Activated naive CD4-positive, alpha-beta T cell treated with anti-CD3 and anti-CD28 coated beads, Interleukin-2, amount 50 U/mL, for 72 hours (primary cell): ENCODE results near the gene PGA4. TPM values are rescaled to one million over a fixed set of nuclear protein-coding genes. Genes with fewer than 3 reads are reported as not detected.
"Not testable (repeated sequence)": the region's sequence is repeated elsewhere in the genome, so short reads cannot be mapped to it uniquely, and the experiment has no call there.

Source experiments
- ATAC-seq, 2 donors: fragments of 150-1000 bp; cut with Tn5 transposase; 2 replicates each; pipeline ENCODE4 v1.10.0; 2021; ENCODE audit warnings: mild to moderate bottlenecking in 2 of 2, moderate library complexity in 2 of 2
- DNase-seq, 2 donors: peaks; one replicate each; pipeline ENCODE4 v3.0.0; 2021 to 2022; ENCODE audit warnings: low spot score in 2 of 2
- H3K27ac Mint-ChIP-seq, 2 donors: one replicate each; pipeline ENCODE4 v1.8.0; 2022; ENCODE audit warnings: mild to moderate bottlenecking in 2 of 2, mixed read lengths in 2 of 2
- H3K36me3 Mint-ChIP-seq, 2 donors: one replicate each; pipeline ENCODE4 v1.8.0; 2022; ENCODE audit warnings: mixed read lengths in 2 of 2
- H3K9me3 Mint-ChIP-seq, 2 donors: one replicate each; pipeline ENCODE4 v1.8.0; 2022; ENCODE audit warnings: mixed read lengths in 2 of 2
- total RNA-seq, 2 donors: library from RNA; stranded (reverse); gene quantifications; one replicate each; pipeline ENCODE4 v1.2.3, GENCODE V29; 2022

PGA4 gene
- total RNA-seq, 2 donors from 2014 or later, result not detected

DNA sequence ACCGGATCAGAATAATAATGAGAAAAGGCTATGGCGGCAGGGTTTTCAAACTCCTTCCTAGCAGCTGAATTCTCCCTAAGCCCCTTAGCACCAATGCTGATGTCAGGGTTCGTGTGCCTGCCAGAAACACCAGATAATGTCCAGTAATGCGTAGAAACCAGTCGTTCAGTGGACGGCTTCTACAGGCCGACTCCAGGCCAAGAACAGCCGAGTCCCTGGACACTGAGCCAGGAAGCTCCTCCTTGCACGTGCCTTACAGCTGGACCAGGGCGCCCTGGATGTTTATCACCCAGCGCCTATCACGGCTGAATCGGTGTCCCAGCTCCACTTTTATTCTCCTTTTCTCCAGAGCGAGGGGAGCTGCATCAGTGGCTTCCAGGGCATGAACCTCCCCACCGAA lies 8.9 kb downstream of the PGA4 start:
- not testable (repeated sequence) for H3K36me3 Mint-ChIP-seq, ATAC-seq

DNA sequence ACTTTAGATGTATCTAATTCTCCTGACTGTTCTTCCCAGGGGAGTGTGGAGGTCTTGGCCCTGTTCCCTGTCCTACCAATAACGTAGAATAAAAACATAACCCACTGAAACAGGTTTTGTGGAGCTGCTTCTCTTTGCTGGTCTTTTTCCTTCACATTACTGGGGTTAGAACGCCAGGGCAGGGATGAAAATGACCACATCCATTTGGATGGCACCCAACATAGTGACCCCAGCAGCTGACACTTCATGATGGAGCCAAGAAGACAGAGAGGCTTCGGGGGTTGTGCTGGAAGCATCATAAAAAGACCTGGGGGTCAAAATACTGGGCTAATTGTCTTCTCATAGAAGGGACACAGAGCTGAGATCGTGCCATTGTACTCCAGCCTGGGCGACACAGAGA lies 9.4 kb downstream of the PGA4 start:
- ATAC-seq, H3K36me3 Mint-ChIP-seq, H3K9me3 Mint-ChIP-seq, H3K27ac Mint-ChIP-seq, DNase-seq: not testable (repeated sequence)

More for the DNA sequence above, 8.9 kb downstream of the PGA4 start:
- H3K27ac Mint-ChIP-seq, H3K9me3 Mint-ChIP-seq, DNase-seq: not testable (repeated sequence)

DNA sequence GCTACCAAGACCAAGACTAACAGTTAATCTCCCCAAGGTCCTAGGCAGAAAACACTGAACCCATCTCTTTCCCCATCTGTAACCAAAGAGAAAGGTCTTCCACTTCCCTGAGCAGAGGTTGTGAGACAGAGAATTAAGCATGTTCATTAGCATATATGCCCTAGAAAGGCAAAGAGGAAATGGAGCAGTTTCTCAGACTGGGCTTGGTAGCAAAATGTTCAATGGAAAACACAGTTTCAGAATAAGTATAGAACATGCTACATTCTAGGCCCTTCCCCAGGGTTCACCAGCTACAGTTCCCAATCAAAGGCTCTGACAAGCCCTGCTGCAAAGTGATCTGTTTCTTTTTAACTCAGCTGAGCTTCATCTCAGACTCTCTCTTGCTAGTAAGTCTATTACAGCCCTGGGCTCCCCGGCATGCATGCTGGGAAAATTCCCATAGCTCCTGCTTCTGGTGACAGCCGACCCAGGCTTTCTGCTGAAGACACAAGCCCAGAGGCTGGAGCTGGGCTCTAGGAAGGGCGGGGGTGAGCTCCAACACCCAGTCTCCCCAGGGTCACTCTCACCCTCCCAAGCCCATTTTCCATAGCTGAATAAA lies 10.5 kb downstream of the PGA4 start:
- not testable (repeated sequence) for DNase-seq, H3K27ac Mint-ChIP-seq, H3K36me3 Mint-ChIP-seq, H3K9me3 Mint-ChIP-seq
- peak in 1 of 2 donors; percentile 62 for ATAC-seq

GRCh38 chr11:61237130-61237529 lies 15.0 kb downstream of the PGA4 start:
- H3K27ac Mint-ChIP-seq, H3K36me3 Mint-ChIP-seq, H3K9me3 Mint-ChIP-seq, DNase-seq: not testable (repeated sequence)
- peak; percentile 28 to 61 for ATAC-seq

- H3K9me3 Mint-ChIP-seq, H3K27ac Mint-ChIP-seq, H3K36me3 Mint-ChIP-seq, DNase-seq, ATAC-seq: not testable (repeated sequence)
Observed at GRCh38 chr11:61240288-61240687, 18.1 kb downstream of the PGA4 start.

GRCh38 chr11:61240875-61241274 lies 18.7 kb downstream of the PGA4 start, which contains the start of gene PGA5:
Gene PGA5 (plus strand): TSS chr11:61241175. CDS start chr11:61241227, 52 bp downstream.
- ATAC-seq, DNase-seq: not testable (repeated sequence)

DNA sequence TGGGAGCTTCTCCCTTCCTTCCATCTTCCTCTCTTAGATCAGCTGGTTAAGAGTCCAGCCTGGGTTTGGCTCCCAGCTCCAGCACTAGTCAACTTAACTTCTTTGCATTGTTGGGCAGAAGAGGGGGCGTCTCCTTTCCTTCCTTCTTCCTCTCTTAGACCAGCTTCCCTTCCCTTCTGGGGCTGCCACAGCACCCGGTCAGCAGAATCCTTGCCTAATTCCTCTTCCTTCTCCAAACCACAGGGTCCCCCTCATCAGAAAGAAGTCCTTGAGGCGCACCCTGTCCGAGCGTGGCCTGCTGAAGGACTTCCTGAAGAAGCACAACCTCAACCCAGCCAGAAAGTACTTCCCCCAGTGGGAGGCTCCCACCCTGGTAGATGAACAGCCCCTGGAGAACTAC lies 19.4 kb downstream of the PGA4 start:
- ATAC-seq, H3K36me3 Mint-ChIP-seq, H3K27ac Mint-ChIP-seq, H3K9me3 Mint-ChIP-seq, DNase-seq: not testable (repeated sequence)

More at GRCh38 chr11:61240875-61241274, 18.7 kb downstream of the PGA4 start, which contains the start of gene PGA5:
- not testable (repeated sequence) for H3K27ac Mint-ChIP-seq, H3K36me3 Mint-ChIP-seq, H3K9me3 Mint-ChIP-seq

DNA sequence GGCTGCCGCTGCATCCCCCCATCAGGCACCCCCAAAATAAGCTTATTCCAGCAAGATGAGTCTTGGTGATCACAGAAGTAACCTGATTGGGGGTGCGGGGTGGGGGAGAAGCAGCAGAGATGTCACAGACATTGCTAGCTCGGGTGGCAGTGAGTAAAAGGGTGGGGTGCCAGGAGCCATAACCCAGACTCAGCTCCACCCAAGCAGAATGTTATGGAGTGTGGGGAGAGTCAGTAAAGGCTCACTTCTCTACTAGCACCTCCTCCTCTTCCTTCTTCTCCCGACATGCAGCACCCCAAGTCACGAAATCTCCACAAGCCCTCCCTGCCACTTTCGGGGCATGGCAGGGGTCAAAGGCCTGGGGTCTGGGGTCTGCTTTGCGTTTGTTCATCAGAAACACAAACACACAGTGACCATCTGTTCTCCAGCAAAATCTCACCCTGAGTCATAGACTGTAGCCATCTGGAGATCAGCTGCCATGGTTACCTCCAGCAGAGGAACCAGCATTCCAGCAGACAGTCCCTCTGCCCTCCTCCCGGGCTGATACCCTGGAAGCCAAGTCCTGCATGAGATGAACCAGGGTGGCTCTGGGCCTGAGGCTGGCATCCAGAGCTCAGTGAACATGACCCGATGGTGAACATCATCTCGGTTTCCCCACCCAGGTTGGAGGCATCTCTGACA lies 23.3 kb downstream of the PGA4 start:
- not testable (repeated sequence) for ATAC-seq, DNase-seq, H3K36me3 Mint-ChIP-seq, H3K9me3 Mint-ChIP-seq, H3K27ac Mint-ChIP-seq

DNA sequence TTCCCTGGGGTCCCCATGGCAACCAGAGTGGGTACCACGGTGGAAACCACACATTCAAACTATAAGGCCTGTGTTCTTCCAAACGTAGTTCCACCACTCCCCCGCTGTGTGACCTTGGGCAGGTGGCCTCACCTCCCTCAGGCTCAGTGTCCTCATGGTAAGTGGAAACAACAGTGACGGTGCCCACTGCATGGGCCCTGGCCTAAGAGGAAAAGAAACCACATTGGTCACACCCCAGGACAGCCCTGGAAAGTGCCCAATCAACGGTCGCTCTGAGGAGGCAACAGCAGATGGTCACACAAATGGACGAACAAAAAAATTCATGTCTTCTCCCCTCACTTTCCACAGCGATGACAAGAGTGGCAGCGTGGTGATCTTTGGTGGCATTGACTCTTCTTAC lies 25.9 kb downstream of the PGA4 start:
- not testable (repeated sequence) for H3K9me3 Mint-ChIP-seq, H3K36me3 Mint-ChIP-seq, ATAC-seq, H3K27ac Mint-ChIP-seq, DNase-seq

DNA sequence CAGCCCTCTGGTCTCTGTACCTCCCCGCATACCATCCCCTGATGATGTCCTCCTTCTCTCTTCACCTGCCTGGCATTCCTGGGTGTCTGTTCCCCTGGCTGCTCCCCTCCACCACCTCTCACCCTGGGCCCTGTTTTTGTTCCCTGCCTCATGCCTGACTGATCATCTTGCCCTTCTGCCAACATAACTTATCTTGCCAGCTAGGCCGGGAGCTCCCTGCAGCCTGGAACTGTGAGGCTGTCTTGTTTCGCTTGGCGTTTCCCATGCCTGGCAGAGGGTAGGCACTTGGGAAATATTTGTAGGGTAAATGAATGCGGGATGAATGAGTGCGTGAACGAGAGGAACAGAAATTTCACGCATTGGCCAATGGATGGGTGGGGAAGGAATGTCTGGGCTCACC lies 27.1 kb downstream of the PGA4 start:
- not testable (repeated sequence) for H3K9me3 Mint-ChIP-seq, H3K27ac Mint-ChIP-seq, DNase-seq, ATAC-seq, H3K36me3 Mint-ChIP-seq

DNA sequence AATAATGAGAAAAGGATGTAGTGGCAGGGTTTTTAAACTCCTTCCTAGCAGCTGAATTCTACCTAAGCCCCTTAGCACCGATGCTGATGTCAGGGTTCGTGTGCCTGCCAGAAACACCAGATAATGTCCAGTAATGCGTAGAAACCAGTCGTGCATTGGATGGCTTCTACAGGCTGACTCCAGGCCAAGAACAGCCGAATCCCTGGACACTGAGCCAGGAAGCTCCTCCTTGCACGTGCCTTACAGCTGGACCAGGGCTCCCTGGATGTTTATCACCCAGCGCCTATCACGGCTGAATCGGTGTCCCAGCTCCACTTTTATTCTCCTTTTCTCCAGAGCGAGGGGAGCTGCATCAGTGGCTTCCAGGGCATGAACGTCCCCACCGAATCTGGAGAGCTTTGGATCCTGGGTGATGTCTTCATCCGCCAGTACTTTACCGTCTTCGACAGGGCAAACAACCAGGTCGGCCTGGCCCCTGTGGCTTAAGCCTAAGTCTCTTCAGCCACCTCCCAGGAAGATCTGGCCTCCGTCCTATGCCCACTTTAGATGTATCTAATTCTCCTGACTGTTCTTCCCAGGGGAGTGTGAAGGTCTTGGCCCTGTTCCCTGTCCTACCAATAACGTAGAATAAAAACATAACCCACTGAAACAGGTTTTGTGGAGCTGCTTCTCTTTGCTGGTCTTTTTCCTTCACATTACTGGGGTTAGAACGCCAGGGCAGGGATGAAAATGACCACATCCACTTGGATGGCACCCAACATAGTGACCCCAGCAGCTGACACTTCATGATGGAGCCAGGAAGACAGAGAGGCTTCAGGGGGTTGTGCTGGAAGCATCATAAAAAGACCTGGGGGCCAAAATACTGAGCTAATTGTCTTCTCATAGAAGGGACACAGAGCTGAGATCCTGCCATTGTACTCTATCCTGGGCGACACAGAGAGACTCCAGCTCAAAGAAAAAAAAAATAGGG lies 28.9 kb downstream of the PGA4 start:
- peak overlapping the region in 1 of 2 donors; percentile 9 for H3K27ac Mint-ChIP-seq
- DNase-seq, H3K36me3 Mint-ChIP-seq, H3K9me3 Mint-ChIP-seq, ATAC-seq: not testable (repeated sequence)

- peak in 1 of 2 donors; percentile 53 for ATAC-seq
- H3K9me3 Mint-ChIP-seq, H3K27ac Mint-ChIP-seq, H3K36me3 Mint-ChIP-seq, DNase-seq: not testable (repeated sequence)
Observed at GRCh38 chr11:61252332-61252731, 30.2 kb downstream of the PGA4 start.

DNA sequence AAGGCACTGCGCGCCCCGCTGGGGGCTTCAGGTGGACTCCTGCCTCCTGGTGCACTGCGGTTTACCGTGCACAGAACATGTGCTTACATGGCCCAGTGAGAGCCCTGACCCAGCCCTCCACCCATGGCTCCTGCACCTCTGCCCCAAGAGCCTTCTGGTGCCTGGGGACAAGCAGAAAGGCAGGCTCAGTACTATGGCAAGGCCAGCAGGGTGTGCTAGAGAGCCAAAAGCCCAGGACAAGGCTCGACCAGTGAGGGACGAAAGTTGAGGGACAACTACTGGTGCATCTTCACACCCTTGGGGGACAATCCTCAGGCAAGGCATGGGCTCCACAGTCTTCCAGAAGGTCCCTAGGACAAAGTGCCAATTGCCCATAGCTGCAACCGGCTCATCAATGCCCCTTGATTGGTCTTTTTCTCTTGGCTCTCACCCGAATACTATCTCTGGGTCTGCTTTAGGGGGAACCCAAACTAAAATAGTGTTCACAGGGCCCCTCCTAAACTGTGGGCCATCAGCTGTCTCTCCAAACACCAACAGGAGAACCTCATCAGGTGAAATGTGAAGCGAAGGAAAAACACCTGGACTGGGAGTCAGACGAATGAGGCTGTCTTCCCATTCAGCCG lies 32.4 kb downstream of the PGA4 start:
- Mint-ChIP-seq H3K36me3 (no peaks in the 10 kb centered on the region), H3K9me3 (no peaks in the 10 kb centered on the region), H3K27ac (no peak overlapping the region)
- DNase-seq (peak; percentile 68 to 78), ATAC-seq (peak; percentile 90 to 91)

DNA sequence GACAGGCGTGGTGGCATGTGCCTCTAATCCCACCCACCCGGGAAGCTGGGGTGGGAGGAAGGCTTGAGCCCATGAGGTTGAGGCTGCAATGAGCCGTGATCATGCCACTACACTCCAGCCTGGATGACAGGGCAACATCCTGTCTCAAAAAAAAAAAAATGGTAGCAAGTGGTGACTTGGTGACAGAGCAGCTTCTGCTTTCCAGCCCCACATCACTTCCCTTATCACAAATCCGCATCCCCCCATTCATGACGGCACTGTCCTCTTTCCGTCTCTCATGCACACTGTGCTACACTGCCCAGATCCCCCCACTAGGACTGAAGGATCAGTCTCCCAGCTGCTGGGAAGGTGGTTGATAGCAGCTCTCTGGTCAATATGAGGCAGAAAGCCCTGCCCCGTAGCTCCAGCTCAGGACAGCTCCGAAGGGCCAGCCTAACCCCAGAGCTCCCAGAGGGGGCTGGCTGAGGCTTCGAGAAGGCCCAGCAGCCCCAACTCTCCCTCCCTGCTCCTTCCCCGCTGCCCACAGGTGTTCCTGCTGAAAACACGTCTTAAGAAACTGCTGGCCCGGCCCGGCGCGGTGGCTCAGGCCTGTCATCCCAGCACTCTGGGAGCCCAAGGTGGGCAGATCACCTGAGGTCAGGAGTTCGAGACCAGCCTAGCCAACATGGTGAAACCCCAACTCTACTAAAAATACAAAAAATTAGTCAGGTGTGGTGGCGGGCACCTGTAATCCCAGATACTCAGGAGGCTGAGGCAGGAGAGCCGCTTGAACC lies 34.7 kb downstream of the PGA4 start:
- Mint-ChIP-seq H3K36me3 (no peaks in the 10 kb centered on the region), H3K9me3 (no peaks in the 10 kb centered on the region), H3K27ac (peak overlapping the region in 1 of 2 donors; percentile 40)
- ATAC-seq (no peak), DNase-seq (no peak)

DNA sequence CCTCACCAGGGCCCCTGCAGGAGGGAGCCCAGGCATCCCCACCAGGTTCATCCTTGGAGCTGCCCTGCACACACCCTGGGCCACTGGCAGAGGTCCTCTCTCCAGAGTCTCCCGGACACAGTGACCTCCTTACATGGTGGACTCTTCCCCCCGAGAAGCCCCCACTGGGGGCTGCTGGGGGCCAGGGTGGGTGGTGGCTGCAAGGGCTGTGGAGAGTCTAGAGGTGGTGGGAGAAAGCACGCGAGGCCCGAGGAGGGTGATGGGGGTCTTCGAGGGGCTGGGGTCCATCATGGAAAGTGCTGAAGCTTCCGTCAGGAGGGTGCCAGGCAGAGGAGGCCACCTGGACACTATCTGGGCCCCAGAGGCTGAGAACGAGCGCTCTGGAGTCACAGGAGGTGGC lies 36.4 kb downstream of the PGA4 start:
- Mint-ChIP-seq H3K9me3 (no peaks in the 10 kb centered on the region), H3K36me3 (no peaks in the 10 kb centered on the region), H3K27ac (no peak overlapping the region)
- DNase-seq, result no peak
- ATAC-seq, result no peak

DNA sequence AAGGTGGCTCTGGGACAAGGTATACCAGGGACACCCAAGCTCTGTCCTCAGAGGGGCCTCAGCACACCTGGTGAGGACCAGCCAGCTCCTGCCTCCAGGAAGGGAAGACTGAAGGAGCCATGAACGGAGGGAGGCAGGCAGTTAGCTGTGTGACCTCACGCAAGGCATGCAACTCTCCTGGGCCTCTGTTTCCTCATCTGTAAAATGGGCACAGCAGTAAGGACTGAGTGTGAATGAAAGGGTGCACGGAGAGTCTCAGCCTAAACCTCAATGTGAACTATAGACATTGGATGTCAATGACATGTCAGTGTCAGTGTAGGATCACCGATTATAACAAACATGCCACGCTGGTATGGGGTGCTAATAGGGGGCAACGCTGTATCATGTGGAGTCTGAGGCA lies 37.2 kb downstream of the PGA4 start:
- no peaks in the 10 kb centered on the region for H3K36me3 Mint-ChIP-seq
- DNase-seq, result no peak
- ATAC-seq, result no peak

More for the DNA sequence above, 37.2 kb downstream of the PGA4 start:
- H3K27ac Mint-ChIP-seq, result no peak overlapping the region
- no peaks in the 10 kb centered on the region for H3K9me3 Mint-ChIP-seq
